Upper lobe of right lung (tissue), 1 donor: ENCODE data around the gene SPACA6. TPM values are rescaled to one million over a fixed set of nuclear protein-coding genes. Genes with fewer than 3 reads are reported as not detected.
A peak's percentile ranks its signal among the peaks of the same experiment; 100 is the strongest.
"Not testable (repeated sequence)": the region's sequence is repeated elsewhere in the genome, so short reads cannot be mapped to it uniquely, and the experiment has no call there.

Experiments
- ATAC-seq: fragments of 200-7000 bp; cut with Tn5 transposase; one replicate; pipeline ENCODE4 v1.9.1; 2020; ENCODE audit warnings: mild to moderate bottlenecking, moderate library complexity
- DNase-seq: peaks from one replicate; pipeline ENCODE4 v3.0.0-alpha.2; 2020
- H3K27ac ChIP-seq: fragments of 200-600 bp; one replicate; pipeline ENCODE4 v1.8.0; 2022
- H3K27me3 ChIP-seq: fragments of 200-600 bp; one replicate; pipeline ENCODE4 v1.8.0; 2022; ENCODE audit warnings: mild to moderate bottlenecking
- H3K36me3 ChIP-seq: fragments of 200-600 bp; one replicate; pipeline ENCODE4 v1.8.0; 2022
- H3K4me1 ChIP-seq: fragments of 200-600 bp; one replicate; pipeline ENCODE4 v1.8.0; 2022
- H3K4me3 ChIP-seq: fragments of 200-600 bp; one replicate; pipeline ENCODE4 v1.8.0; 2022; ENCODE audit warnings: mild to moderate bottlenecking
- H3K9me3 ChIP-seq: fragments of 200-600 bp; one replicate; pipeline ENCODE4 v1.8.0; 2022
- CTCF ChIP-seq: fragments of 200-600 bp; IDR thresholded peaks from one replicate; pipeline ENCODE4 v1.8.0; 2022; ENCODE audit warnings: antibody characterized with exemption
- intact Hi-C: fragments of 100-400 bp; cut with DNase I; formaldehyde crosslinking; loops from one replicate; pipeline ENCODE4 v1.11.0; 2022
- total RNA-seq: library from RNA; stranded (reverse); fragmentation: NEBNext Ultra II Directional; extraction: Animal tissue kit (Norgen Biotek cat#: 25700); gene quantifications from one replicate; pipeline ENCODE4 v1.2.1, GENCODE V29; 2021
- donor health status: DM: no; HTN: yes; CAD: no; lungs with severe emphysema.

The SPACA6 gene
- total RNA-seq, 1 donor from 2014 or later, result 24.0 TPM

- TF ChIP-seq CTCF, result no peak
- Histone ChIP-seq H3K27ac (no peak overlapping the region), H3K4me3 (no peak overlapping the region), H3K36me3 (no peaks in the 10 kb centered on the region), H3K27me3 (peaks cover 19% of the 10 kb centered on the region), H3K4me1 (no peaks in the 10 kb centered on the region), H3K9me3 (no peaks in the 10 kb centered on the region)
- intact Hi-C loops, result no loop called here
- DNase-seq, result no peak
- peak; percentile 62 for ATAC-seq
Measured at GRCh38 chr19:51668216-51668615, 24.9 kb upstream of the SPACA6 start.

- H3K36me3 ChIP-seq, intact Hi-C loops, H3K4me1 ChIP-seq, DNase-seq, H3K27ac ChIP-seq, H3K9me3 ChIP-seq, H3K4me3 ChIP-seq: not testable (repeated sequence)
- TF ChIP-seq CTCF, result peak; percentile 54
- peaks cover 17% of the 10 kb centered on the region for H3K27me3 ChIP-seq
- peak; percentile 73 for ATAC-seq
Measured at GRCh38 chr19:51675911-51676565, 17.1 kb upstream of the SPACA6 start.

- no peak for ATAC-seq
- intact Hi-C loops, result no loop called here
- H3K36me3 ChIP-seq, result no peaks in the 10 kb centered on the region
- DNase-seq, result no peak
- H3K9me3 ChIP-seq, result no peaks in the 10 kb centered on the region
- TF ChIP-seq CTCF, result no peak
- no peak overlapping the region for H3K27ac ChIP-seq
- peaks cover 17% of the 10 kb centered on the region for H3K27me3 ChIP-seq
- no peaks in the 10 kb centered on the region for H3K4me1 ChIP-seq
- H3K4me3 ChIP-seq, result no peak overlapping the region
Measured at GRCh38 chr19:51676566-51677083, 16.5 kb upstream of the SPACA6 start.

DNA sequence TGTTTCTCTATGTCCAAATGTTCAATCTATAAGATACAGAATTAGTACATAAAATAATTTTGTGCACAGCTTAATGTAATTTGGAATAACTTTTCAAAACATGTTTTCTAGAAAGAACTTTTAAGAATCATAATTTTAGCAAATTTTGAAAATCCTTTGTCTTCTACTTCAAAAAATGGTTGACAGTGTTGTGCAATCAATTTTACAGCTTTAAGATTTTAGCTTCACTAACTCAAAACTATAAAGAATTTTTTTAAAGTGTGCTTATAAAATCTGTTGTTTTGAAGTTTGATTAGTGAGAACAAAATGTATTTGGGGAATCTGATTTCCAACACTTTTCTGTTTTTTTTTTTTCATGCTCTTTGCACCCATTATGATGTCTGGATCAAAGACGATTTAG, 12.7 kb upstream of the SPACA6 start:
- Histone ChIP-seq H3K4me3 (no peak overlapping the region), H3K27me3 (peaks cover 17% of the 10 kb centered on the region), H3K36me3 (no peaks in the 10 kb centered on the region), H3K9me3 (no peaks in the 10 kb centered on the region), H3K27ac (no peak overlapping the region), H3K4me1 (no peaks in the 10 kb centered on the region)
- no peak for TF ChIP-seq CTCF
- DNase-seq, result no peak
- intact Hi-C loops, result no loop called here
- ATAC-seq, result no peak

- peak; percentile 34 for ATAC-seq
Measured at GRCh38 chr19:51681286-51681941, 11.7 kb upstream of the SPACA6 start.

More at GRCh38 chr19:51681286-51681941, 11.7 kb upstream of the SPACA6 start:
- Histone ChIP-seq H3K36me3 (no peaks in the 10 kb centered on the region), H3K4me1 (no peaks in the 10 kb centered on the region), H3K4me3 (no peak overlapping the region), H3K27ac (no peak overlapping the region), H3K9me3 (no peaks in the 10 kb centered on the region), H3K27me3 (peaks cover 17% of the 10 kb centered on the region)
- TF ChIP-seq CTCF, result no peak
- no peak for DNase-seq
- intact Hi-C loops, result no loop called here
